Caco-2 (cell line): Measurements from ENCODE around the gene ACSS1. TPM values are rescaled to one million over a fixed set of nuclear protein-coding genes. Genes with fewer than 3 reads are reported as not detected.

ENCODE experiments used
- BruUV-seq: library from RNA; stranded (reverse); fragments of 400-500 nt; replicated peaks from 2 replicates; lab custom pipeline; 2021; lab: Mats Ljungman, UMichigan
- CTCF ChIA-PET: fragments of 300-600 bp; sonication (Branson Sonifier 250); formaldehyde crosslinking; loops from one replicate; lab custom pipeline; 2022; ENCODE audit warnings: antibody characterized with exemption; lab: Charles Lee
- POLR2A ChIA-PET: fragments of 300-600 bp; sonication (Branson Sonifier 250); formaldehyde crosslinking; loops from one replicate; lab custom pipeline; 2022; ENCODE audit warnings: antibody characterized with exemption; lab: Charles Lee
- DNase-seq, 2 experiments: peaks; one replicate each; pipeline versions ENCODE4 v3.0.0 to v3.0.0-alpha.2; 2020 to 2022
- H3K27me3 ChIP-seq: replicated peaks from 2 replicates; pipeline ENCODE4 v1.6.0; 2011; ENCODE audit warnings: low read length; ENCODE audit not compliant: control insufficient read depth, insufficient read depth
- H3K36me3 ChIP-seq: 2 replicates; pipeline ENCODE4 v1.5.1; 2011; ENCODE audit warnings: low read length; ENCODE audit not compliant: control insufficient read depth, insufficient read depth
- H3K4me1 ChIP-seq: fragments of 250-450 bp; sonication (Bioruptor Pico); 2 replicates; pipeline ENCODE4 v1.5.1; 2020; ENCODE audit warnings: mild to moderate bottlenecking
- H3K4me3 ChIP-seq: 2 replicates; pipeline ENCODE4 v1.5.1; 2011; ENCODE audit warnings: low read depth, mild to moderate bottlenecking, control low read depth, low read length
- H3K9me3 ChIP-seq: fragments of 250-450 bp; sonication (Bioruptor Pico); 2 replicates; pipeline ENCODE4 v1.5.1; 2020; ENCODE audit warnings: mild to moderate bottlenecking, moderate library complexity
- H3K27ac Mint-ChIP-seq: one replicate; pipeline ENCODE4 v1.8.0; 2022; ENCODE audit warnings: mixed read lengths; ENCODE audit not compliant: unreplicated experiment
- H3K27me3 Mint-ChIP-seq: one replicate; pipeline ENCODE4 v1.8.0; 2022; ENCODE audit warnings: mixed read lengths; ENCODE audit not compliant: insufficient read depth, unreplicated experiment
- H3K36me3 Mint-ChIP-seq: one replicate; pipeline ENCODE4 v1.8.0; 2022; ENCODE audit warnings: mild to moderate bottlenecking, mixed read lengths; ENCODE audit not compliant: insufficient read depth, unreplicated experiment
- H3K4me1 Mint-ChIP-seq: one replicate; pipeline ENCODE4 v1.8.0; 2022; ENCODE audit warnings: low read depth, mixed read lengths; ENCODE audit not compliant: unreplicated experiment
- H3K4me3 Mint-ChIP-seq: one replicate; pipeline ENCODE4 v1.8.0; 2022; ENCODE audit warnings: mild to moderate bottlenecking, moderate library complexity, mixed read lengths; ENCODE audit not compliant: unreplicated experiment
- H3K9me3 Mint-ChIP-seq: one replicate; pipeline ENCODE4 v1.8.0; 2022; ENCODE audit warnings: mixed read lengths; ENCODE audit not compliant: unreplicated experiment
- CTCF ChIP-seq, 2 experiments: fragments of 200-600 bp in 1 of 2; IDR thresholded peaks; 1 replicate in 1 of 2; 2 replicates in 1 of 2; pipeline versions ENCODE4 v1.5.1 to v1.8.0; 2011 to 2022; ENCODE audit warnings: antibody characterized with exemption in 1 of 2, control low read depth in 1 of 2, inconsistent platforms in 1 of 2, low read depth in 1 of 2, low read length in 1 of 2, mild to moderate bottlenecking in 1 of 2, moderate library complexity in 1 of 2; ENCODE audit not compliant: insufficient read depth in 1 of 2, severe bottlenecking in 1 of 2, unreplicated experiment in 1 of 2
- intact Hi-C: fragments of 100-400 bp; cut with micrococcal nuclease; formaldehyde crosslinking; loops from one replicate; pipeline ENCODE4 v1.10.0; 2022; ENCODE audit not compliant: unreplicated experiment
- total RNA-seq: library from RNA; stranded (reverse); gene quantifications from 2 replicates; pipeline ENCODE4 v1.2.3, GENCODE V29; 2022

ACSS1 gene
- total RNA-seq, 1 experiment from 2014 or later = 113 TPM

GRCh38 chr20:25032065-25032477, 25.9 kb downstream of the ACSS1 start:
- DNase-seq = no peak
- no peak overlapping the region for H3K4me3 Mint-ChIP-seq
- peaks cover 5% of the 10 kb centered on the region for H3K4me1 Mint-ChIP-seq
- BruUV-seq = no TSS peak
- no peak for TF ChIP-seq CTCF (IDR thresholded peaks at IDR 0.05; ENCODE audit: insufficient read depth in 1 of 2, low read depth in 1 of 2, low read length in 1 of 2, severe bottlenecking in 1 of 2, unreplicated experiment in 1 of 2)
- ChIA-PET POLR2A (interaction anchor here (1.1 kb wide), 1 partner anchor 26 kb away, joined by 3 read pairs; the partner anchor contains the start of gene ACSS1), CTCF (interaction anchor here (1.5 kb wide), 1 partner anchor 33 kb away, joined by 4 read pairs; no protein-coding TSS in a partner anchor)
- Histone ChIP-seq H3K4me3 (no peak overlapping the region), H3K4me1 (peaks cover 24% of the 10 kb centered on the region), H3K9me3 (no peaks in the 10 kb centered on the region), H3K36me3 (no peaks in the 10 kb centered on the region; the same call in 1 of the 2 replicates), H3K27me3 (no peaks in the 10 kb centered on the region)
- H3K36me3 Mint-ChIP-seq = peaks cover 46% of the 10 kb centered on the region
- no peaks in the 10 kb centered on the region for H3K27me3 Mint-ChIP-seq
- no peak overlapping the region for H3K27ac Mint-ChIP-seq
- intact Hi-C loops = no loop called here
- no peaks in the 10 kb centered on the region for H3K9me3 Mint-ChIP-seq

GRCh38 chr20:25031241-25031640, 26.7 kb downstream of the ACSS1 start:
- Histone ChIP-seq H3K4me1 (peaks cover 24% of the 10 kb centered on the region), H3K36me3 (no peaks in the 10 kb centered on the region; the same call in 1 of the 2 replicates), H3K27me3 (no peaks in the 10 kb centered on the region), H3K9me3 (no peaks in the 10 kb centered on the region), H3K4me3 (no peak overlapping the region)
- TF ChIP-seq CTCF (IDR thresholded peaks at IDR 0.05; ENCODE audit: insufficient read depth in 1 of 2, low read depth in 1 of 2, low read length in 1 of 2, severe bottlenecking in 1 of 2, unreplicated experiment in 1 of 2) = no peak
- intact Hi-C loops = loop anchor here (1.0 to 2.0 kb wide), 2 partner anchors 14 to 34 kb away; no protein-coding TSS in a partner anchor
- Mint-ChIP-seq H3K27ac (peak overlapping the region; percentile 46), H3K9me3 (no peaks in the 10 kb centered on the region), H3K36me3 (peaks cover 46% of the 10 kb centered on the region), H3K4me3 (no peak overlapping the region), H3K27me3 (no peaks in the 10 kb centered on the region), H3K4me1 (peaks cover 5% of the 10 kb centered on the region)
- POLR2A ChIA-PET = interaction anchor here (1.0 to 1.1 kb wide), 3 partner anchors 27 to 38 kb away, joined by 3 read pairs; partner anchors contain the start of gene ACSS1
- no TSS peak for BruUV-seq
- CTCF ChIA-PET = interaction anchor here (0.6 to 1.2 kb wide), 3 partner anchors 13 to 34 kb away, joined by 3 to 9 read pairs (median 3); no protein-coding TSS in a partner anchor
- peak in 1 of 2 experiments; percentile 61 for DNase-seq

- H3K27ac Mint-ChIP-seq = peak overlapping the region; percentile 38
Observed at GRCh38 chr20:25030649-25031207, 27.2 kb downstream of the ACSS1 start.

More at GRCh38 chr20:25030649-25031207, 27.2 kb downstream of the ACSS1 start:
- BruUV-seq = no TSS peak
- Mint-ChIP-seq H3K36me3 (peaks cover 44% of the 10 kb centered on the region), H3K9me3 (no peaks in the 10 kb centered on the region), H3K4me1 (peaks cover 5% of the 10 kb centered on the region), H3K27me3 (no peaks in the 10 kb centered on the region), H3K4me3 (no peak overlapping the region)
- peaks cover 24% of the 10 kb centered on the region for H3K4me1 ChIP-seq
- no peak for TF ChIP-seq CTCF (IDR thresholded peaks at IDR 0.05; ENCODE audit: insufficient read depth in 1 of 2, low read depth in 1 of 2, low read length in 1 of 2, severe bottlenecking in 1 of 2, unreplicated experiment in 1 of 2)
- intact Hi-C loops = loop anchor here (1.0 to 2.0 kb wide), 2 partner anchors 13 to 34 kb away; no protein-coding TSS in a partner anchor
- ChIA-PET POLR2A (interaction anchor here (1.0 to 1.1 kb wide), 3 partner anchors 27 to 37 kb away, joined by 3 read pairs; partner anchors contain the start of gene ACSS1), CTCF (interaction anchor here (0.8 to 1.2 kb wide), 2 partner anchors 14 to 35 kb away, joined by 3 to 9 read pairs; no protein-coding TSS in a partner anchor)
- no peak for DNase-seq
- H3K27me3 ChIP-seq = no peaks in the 10 kb centered on the region
- H3K4me3 ChIP-seq = no peak overlapping the region
- no peaks in the 10 kb centered on the region; the same call in 1 of the 2 replicates for H3K36me3 ChIP-seq
- H3K9me3 ChIP-seq = no peaks in the 10 kb centered on the region
